ENCODE results near the gene INPP5A.

Gene INPP5A

DNA sequence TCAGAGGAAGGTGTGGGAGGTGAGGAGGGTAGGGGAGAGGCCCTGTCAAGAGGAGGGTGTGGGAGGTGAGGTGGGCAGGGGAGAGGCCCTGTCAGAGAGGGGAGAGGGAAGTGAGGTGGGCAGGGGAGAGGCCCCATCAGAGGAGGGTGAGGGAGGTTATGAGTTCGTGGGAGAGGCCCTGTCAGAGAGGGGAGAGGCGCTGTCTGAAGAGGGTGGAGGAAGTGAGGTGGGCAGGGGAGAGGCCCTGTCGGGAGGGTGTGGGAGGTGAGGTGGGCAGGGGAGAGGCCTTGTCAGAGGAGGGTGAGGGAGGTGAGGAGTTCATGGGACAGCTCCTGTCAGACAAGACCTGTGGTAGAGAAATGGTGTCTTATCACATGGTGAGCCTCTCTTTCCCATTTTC is 74.4 kb downstream of the INPP5A start:
- POLR2A ChIA-PET = no interaction called here
- WGBS (ENCODE audit: insufficient coverage) = 41% methylated on average over 3 of the region's 3 CpGs
- DNase-seq = peak in 2 of 3 donors; percentile 39 to 51

GRCh38 chr10:132612571-132613504 is 75.3 kb downstream of the INPP5A start:
- Histone ChIP-seq H3K36me3 (ENCODE audit: control insufficient read depth in 4 of 4, insufficient read depth in 4 of 4, low read length in 3 of 4) (peaks cover 0 to 23% (median 13%) of the 10 kb centered on the region in 4 experiments), H3K4me3 (ENCODE audit: control insufficient read depth in 1 of 7, extremely low read depth in 1 of 7, insufficient read depth in 4 of 7, low read depth in 2 of 7, low read length in 6 of 7) (no peak overlapping the region), H3K27ac (ENCODE audit: insufficient read depth in 1 of 2, low read depth in 1 of 2, low read length in 2 of 2, poor library complexity in 1 of 2, severe bottlenecking in 2 of 2) (no peak overlapping the region), H3K4me1 (ENCODE audit: control extremely low read depth in 1 of 4, control insufficient read depth in 4 of 4, insufficient read depth in 4 of 4, low read length in 3 of 4) (peaks cover 0 to 9% (median 4%) of the 10 kb centered on the region in 4 experiments), H3K27me3 (replicated peaks in 2 of 5; ENCODE audit: control insufficient read depth in 4 of 5, insufficient read depth in 5 of 5, low read length in 4 of 5) (no peaks in the 10 kb centered on the region), H3K9me3 (ENCODE audit: control extremely low read depth in 1 of 5, control insufficient read depth in 4 of 5, insufficient read depth in 2 of 5, low read depth in 1 of 5, low read length in 4 of 5) (no peaks in the 10 kb centered on the region)
- ChIA-PET CTCF (no interaction called here), POLR2A (no interaction called here)
- WGBS (ENCODE audit: insufficient coverage) = 93% methylated on average over 13 of the region's 27 CpGs
- DNase-seq = no peak

More for the DNA sequence above, 74.4 kb downstream of the INPP5A start:
- Histone ChIP-seq H3K27ac (ENCODE audit: insufficient read depth in 1 of 2, low read depth in 1 of 2, low read length in 2 of 2, poor library complexity in 1 of 2, severe bottlenecking in 2 of 2) (no peak overlapping the region), H3K4me3 (ENCODE audit: control insufficient read depth in 1 of 7, extremely low read depth in 1 of 7, insufficient read depth in 4 of 7, low read depth in 2 of 7, low read length in 6 of 7) (no peak overlapping the region), H3K27me3 (replicated peaks in 2 of 5; ENCODE audit: control insufficient read depth in 4 of 5, insufficient read depth in 5 of 5, low read length in 4 of 5) (no peaks in the 10 kb centered on the region), H3K9me3 (ENCODE audit: control extremely low read depth in 1 of 5, control insufficient read depth in 4 of 5, insufficient read depth in 2 of 5, low read depth in 1 of 5, low read length in 4 of 5) (no peaks in the 10 kb centered on the region), H3K36me3 (ENCODE audit: control insufficient read depth in 4 of 4, insufficient read depth in 4 of 4, low read length in 3 of 4) (peaks cover 0 to 15% (median 9%) of the 10 kb centered on the region in 4 experiments), H3K4me1 (ENCODE audit: control extremely low read depth in 1 of 4, control insufficient read depth in 4 of 4, insufficient read depth in 4 of 4, low read length in 3 of 4) (peaks cover 0 to 9% (median 4%) of the 10 kb centered on the region in 4 experiments)
- CTCF ChIA-PET = no interaction called here

DNA sequence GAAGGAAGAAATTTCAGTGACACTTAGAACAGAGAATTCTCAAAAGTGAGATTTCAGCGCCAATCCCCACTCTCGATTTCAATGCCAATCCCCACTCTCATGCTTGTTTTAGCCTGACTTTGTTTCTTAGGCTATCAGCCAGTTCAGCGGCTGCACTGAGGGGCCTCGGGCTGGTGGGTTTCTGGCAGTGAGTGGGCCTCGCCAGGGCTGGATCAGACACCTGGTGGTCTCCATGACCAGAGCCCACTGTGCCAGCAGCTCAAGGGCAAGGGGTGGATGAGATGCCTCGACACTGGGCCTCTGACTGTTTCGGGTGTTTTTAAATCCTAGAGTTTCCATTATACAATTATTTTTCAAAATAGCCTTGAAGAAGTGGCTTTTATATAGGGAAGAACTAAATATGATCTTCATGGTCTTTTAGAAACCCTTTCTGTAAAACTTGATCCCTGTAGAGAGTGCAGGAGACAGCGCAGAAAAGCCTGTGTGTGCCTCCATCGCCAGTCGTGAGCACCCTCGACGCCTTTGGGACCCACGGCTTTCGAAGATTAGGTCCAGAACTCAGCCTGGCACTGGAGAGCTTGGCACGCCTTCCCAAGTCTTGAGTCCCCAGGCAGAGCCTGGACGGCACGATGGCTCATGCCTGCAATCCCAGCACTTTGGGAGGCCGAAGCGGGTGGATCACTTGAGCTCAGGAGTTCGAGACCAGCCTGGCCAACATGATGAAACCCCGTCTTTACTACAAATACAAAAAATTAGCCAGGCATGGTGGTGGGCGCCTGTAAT is 76.2 kb downstream of the INPP5A start:
- H3K4me1 ChIP-seq (ENCODE audit: control extremely low read depth in 1 of 4, control insufficient read depth in 4 of 4, insufficient read depth in 4 of 4, low read length in 3 of 4) = peaks cover 0 to 9% (median 4%) of the 10 kb centered on the region in 4 experiments
- H3K4me3 ChIP-seq (ENCODE audit: control insufficient read depth in 1 of 7, extremely low read depth in 1 of 7, insufficient read depth in 4 of 7, low read depth in 2 of 7, low read length in 6 of 7) = no peak overlapping the region
- H3K36me3 ChIP-seq (ENCODE audit: control insufficient read depth in 4 of 4, insufficient read depth in 4 of 4, low read length in 3 of 4) = peaks cover 0 to 27% (median 15%) of the 10 kb centered on the region in 4 experiments
- H3K27ac ChIP-seq (ENCODE audit: insufficient read depth in 1 of 2, low read depth in 1 of 2, low read length in 2 of 2, poor library complexity in 1 of 2, severe bottlenecking in 2 of 2) = no peak overlapping the region
- DNase-seq = no peak
- H3K27me3 ChIP-seq (replicated peaks in 2 of 5; ENCODE audit: control insufficient read depth in 4 of 5, insufficient read depth in 5 of 5, low read length in 4 of 5) = no peaks in the 10 kb centered on the region
- H3K9me3 ChIP-seq (ENCODE audit: control extremely low read depth in 1 of 5, control insufficient read depth in 4 of 5, insufficient read depth in 2 of 5, low read depth in 1 of 5, low read length in 4 of 5) = peaks cover 0 to 3% (median 0%) of the 10 kb centered on the region in 5 experiments
- POLR2A ChIA-PET = no interaction called here
- WGBS (ENCODE audit: insufficient coverage) = 96% methylated on average over 19 of the region's 22 CpGs
- CTCF ChIA-PET = no interaction called here

- 97% methylated on average over 30 of the region's 32 CpGs for WGBS (ENCODE audit: insufficient coverage)
- ChIA-PET CTCF (interaction anchor here (1.0 kb wide), 1 partner anchor 25 kb away, joined by 3 read pairs; no protein-coding TSS in a partner anchor), POLR2A (no interaction called here)
- H3K36me3 ChIP-seq (ENCODE audit: control insufficient read depth in 4 of 4, insufficient read depth in 4 of 4, low read length in 3 of 4) = peaks cover 0 to 32% (median 15%) of the 10 kb centered on the region in 4 experiments
- H3K27ac ChIP-seq (ENCODE audit: insufficient read depth in 1 of 2, low read depth in 1 of 2, low read length in 2 of 2, poor library complexity in 1 of 2, severe bottlenecking in 2 of 2) = no peak overlapping the region
- H3K9me3 ChIP-seq (ENCODE audit: control extremely low read depth in 1 of 5, control insufficient read depth in 4 of 5, insufficient read depth in 2 of 5, low read depth in 1 of 5, low read length in 4 of 5) = peaks cover 0 to 12% (median 6%) of the 10 kb centered on the region in 5 experiments
- H3K27me3 ChIP-seq (replicated peaks in 2 of 5; ENCODE audit: control insufficient read depth in 4 of 5, insufficient read depth in 5 of 5, low read length in 4 of 5) = no peaks in the 10 kb centered on the region
- H3K4me3 ChIP-seq (ENCODE audit: control insufficient read depth in 1 of 7, extremely low read depth in 1 of 7, insufficient read depth in 4 of 7, low read depth in 2 of 7, low read length in 6 of 7) = no peak overlapping the region
- H3K4me1 ChIP-seq (ENCODE audit: control extremely low read depth in 1 of 4, control insufficient read depth in 4 of 4, insufficient read depth in 4 of 4, low read length in 3 of 4) = peaks cover 0 to 9% (median 4%) of the 10 kb centered on the region in 4 experiments
- DNase-seq = no peak
These were observed 77.1 kb downstream of the INPP5A start for GRCh38 chr10:132614431-132615340.

DNA sequence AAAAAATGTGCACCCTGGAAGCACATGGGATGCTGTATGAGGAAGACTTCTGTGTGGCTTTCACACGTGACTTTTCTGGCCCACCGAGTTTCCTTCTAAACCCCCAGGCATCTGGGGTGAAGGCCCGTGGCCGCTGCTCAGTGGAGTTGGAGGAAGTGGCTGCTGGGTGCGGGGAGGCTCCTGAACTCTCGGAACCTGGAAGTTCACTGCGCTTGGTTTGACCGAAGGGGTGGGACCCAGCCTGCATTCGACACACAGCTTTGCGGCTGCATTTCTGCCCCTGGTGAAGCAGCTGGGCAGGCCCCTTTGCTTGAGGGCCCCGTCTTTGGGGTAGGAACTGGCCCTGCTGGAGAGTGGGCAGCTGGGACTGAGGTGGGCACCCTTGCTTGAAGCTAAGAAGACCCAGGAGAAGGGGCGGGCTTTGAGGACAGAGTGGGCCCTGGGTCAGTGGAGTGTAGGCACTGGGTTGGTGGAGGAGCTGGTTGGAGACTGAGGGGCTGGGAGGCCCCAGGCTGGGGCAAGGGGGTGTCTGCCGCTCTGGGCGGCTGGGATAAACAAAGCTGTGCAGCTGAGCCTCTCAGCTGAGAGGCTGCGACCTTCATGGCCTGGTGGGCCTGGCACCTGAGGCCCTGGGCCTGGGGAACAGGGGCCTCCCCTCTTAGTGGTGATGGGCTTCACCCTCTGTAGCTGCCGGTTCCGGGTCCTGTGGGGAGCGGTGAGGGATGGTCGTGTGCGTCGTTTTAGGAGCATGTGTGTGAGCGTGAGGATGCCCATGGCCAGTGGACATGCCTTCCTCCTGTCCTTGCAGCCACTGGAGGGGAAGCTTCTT is 78.0 kb downstream of the INPP5A start:
- H3K27me3 ChIP-seq (replicated peaks in 2 of 5; ENCODE audit: control insufficient read depth in 4 of 5, insufficient read depth in 5 of 5, low read length in 4 of 5) = no peaks in the 10 kb centered on the region
- POLR2A ChIA-PET = no interaction called here
- H3K9me3 ChIP-seq (ENCODE audit: control extremely low read depth in 1 of 5, control insufficient read depth in 4 of 5, insufficient read depth in 2 of 5, low read depth in 1 of 5, low read length in 4 of 5) = peaks cover 0 to 18% (median 12%) of the 10 kb centered on the region in 5 experiments
- CTCF ChIA-PET = interaction anchor here (1.0 to 1.5 kb wide), 2 partner anchors 8 to 24 kb away, joined by 3 read pairs; no protein-coding TSS in a partner anchor
- H3K27ac ChIP-seq (ENCODE audit: insufficient read depth in 1 of 2, low read depth in 1 of 2, low read length in 2 of 2, poor library complexity in 1 of 2, severe bottlenecking in 2 of 2) = no peak overlapping the region
- WGBS (ENCODE audit: insufficient coverage) = 88% methylated on average over 21 of the region's 22 CpGs
- H3K4me1 ChIP-seq (ENCODE audit: control extremely low read depth in 1 of 4, control insufficient read depth in 4 of 4, insufficient read depth in 4 of 4, low read length in 3 of 4) = peaks cover 0 to 8% (median 3%) of the 10 kb centered on the region in 4 experiments
- H3K36me3 ChIP-seq (ENCODE audit: control insufficient read depth in 4 of 4, insufficient read depth in 4 of 4, low read length in 3 of 4) = peaks cover 0 to 37% (median 15%) of the 10 kb centered on the region in 4 experiments
- H3K4me3 ChIP-seq (ENCODE audit: control insufficient read depth in 1 of 7, extremely low read depth in 1 of 7, insufficient read depth in 4 of 7, low read depth in 2 of 7, low read length in 6 of 7) = no peak overlapping the region
- no peak for DNase-seq

Data from common myeloid progenitor, CD34-positive (primary cell).